Mesenchymal stem cell (in vitro differentiated cells and primary cell): ENCODE measurements around the gene SLC9A5.
A peak's percentile ranks its signal among the peaks of the same experiment; 100 is the strongest.

Source experiments
- DNase-seq: peaks from one replicate; pipeline ENCODE4 v3.0.0-alpha.2; 2013
- H2AFZ ChIP-seq: one replicate; pipeline ENCODE4 v1.6.1; 2013; ENCODE audit warnings: low read depth, mild to moderate bottlenecking, control low read depth, inconsistent platforms, low read length, moderate library complexity
- H2AK5ac ChIP-seq: 2 replicates; pipeline ENCODE4 v1.6.1; 2013; ENCODE audit warnings: low read length, moderate library complexity, mild to moderate bottlenecking, inconsistent platforms; ENCODE audit not compliant: severe bottlenecking
- H2BK120ac ChIP-seq: one replicate; pipeline ENCODE4 v1.6.1; 2013; ENCODE audit warnings: low read depth, mild to moderate bottlenecking, inconsistent platforms, low read length, moderate library complexity
- H2BK12ac ChIP-seq, 2 experiments: one replicate each; pipeline ENCODE4 v1.6.1; 2013; ENCODE audit warnings: inconsistent platforms in 2 of 2, low read length in 2 of 2, mild to moderate bottlenecking in 2 of 2, moderate library complexity in 2 of 2, control low read depth in 1 of 2
- H2BK15ac ChIP-seq: one replicate; pipeline ENCODE4 v1.6.1; 2013; ENCODE audit warnings: mild to moderate bottlenecking, low read depth, inconsistent platforms; ENCODE audit not compliant: poor library complexity, severe bottlenecking
- H2BK5ac ChIP-seq: 2 replicates; pipeline ENCODE4 v1.6.1; 2013; ENCODE audit warnings: low read depth, mild to moderate bottlenecking, low read length, control low read depth, inconsistent platforms; ENCODE audit not compliant: poor library complexity, severe bottlenecking
- H3K14ac ChIP-seq, 2 experiments: one replicate each; pipeline ENCODE4 v1.6.1; 2013; ENCODE audit warnings: inconsistent platforms in 2 of 2, low read length in 2 of 2, control low read depth in 1 of 2, mild to moderate bottlenecking in 1 of 2, moderate library complexity in 1 of 2
- H3K18ac ChIP-seq, 2 experiments: one replicate each; pipeline ENCODE4 v1.6.1; 2013; ENCODE audit warnings: inconsistent platforms in 2 of 2, low read length in 2 of 2, control low read depth in 1 of 2, low read depth in 1 of 2, mild to moderate bottlenecking in 1 of 2
- H3K23ac ChIP-seq, 2 experiments: one replicate each; pipeline ENCODE4 v1.6.1; 2013; ENCODE audit warnings: inconsistent platforms in 2 of 2, low read length in 2 of 2, mild to moderate bottlenecking in 2 of 2, moderate library complexity in 2 of 2, control low read depth in 1 of 2
- H3K27ac ChIP-seq: 2 replicates; pipeline ENCODE4 v1.5.1; 2013; ENCODE audit warnings: mild to moderate bottlenecking, moderate library complexity, low read length, control low read depth, inconsistent platforms; ENCODE audit not compliant: poor library complexity, severe bottlenecking
- H3K27me3 ChIP-seq, 2 experiments: 2 replicates each; pipeline versions ENCODE4 v1.6.1 to v1.7.0; 2013; ENCODE audit warnings: low read length in 2 of 2, mild to moderate bottlenecking in 2 of 2, moderate library complexity in 2 of 2, control low read depth in 1 of 2, inconsistent platforms in 1 of 2; ENCODE audit not compliant: control insufficient read depth in 1 of 2, insufficient read depth in 1 of 2
- H3K36me3 ChIP-seq, 2 experiments: 2 replicates each; pipeline versions ENCODE4 v1.6.1 to v1.7.0; 2013; ENCODE audit warnings: low read length in 2 of 2, control low read depth in 1 of 2, inconsistent platforms in 1 of 2, low read depth in 1 of 2, mild to moderate bottlenecking in 1 of 2; ENCODE audit not compliant: insufficient read depth in 2 of 2, control insufficient read depth in 1 of 2
- H3K4ac ChIP-seq, 2 experiments: one replicate each; pipeline ENCODE4 v1.6.1; 2013; ENCODE audit warnings: inconsistent platforms in 2 of 2, low read length in 2 of 2, mild to moderate bottlenecking in 2 of 2, moderate library complexity in 2 of 2, control low read depth in 1 of 2, low read depth in 1 of 2
- H3K4me1 ChIP-seq: 2 replicates; pipeline ENCODE4 v1.6.1; 2013; ENCODE audit warnings: low read depth, low read length, control low read depth; ENCODE audit not compliant: control insufficient read depth, insufficient read depth
- H3K4me2 ChIP-seq: 2 replicates; pipeline ENCODE4 v1.6.1; 2013; ENCODE audit warnings: low read length, mild to moderate bottlenecking, inconsistent platforms; ENCODE audit not compliant: poor library complexity, severe bottlenecking
- H3K4me3 ChIP-seq, 2 experiments: 2 replicates each; pipeline versions ENCODE4 v1.5.1 to v1.7.0; 2013; ENCODE audit warnings: low read length in 2 of 2, mild to moderate bottlenecking in 2 of 2, control low read depth in 1 of 2, low read depth in 1 of 2; ENCODE audit not compliant: insufficient read depth in 1 of 2
- H3K79me1 ChIP-seq: replicated peaks from 2 replicates; pipeline ENCODE4 v1.6.1; 2013; ENCODE audit warnings: mild to moderate bottlenecking, control low read depth, low read length, inconsistent platforms; ENCODE audit not compliant: poor library complexity, severe bottlenecking
- H3K9ac ChIP-seq: 2 replicates; pipeline ENCODE4 v1.7.0; 2013; ENCODE audit warnings: mild to moderate bottlenecking, low read length, moderate library complexity
- H3K9me3 ChIP-seq: 2 replicates; pipeline ENCODE4 v1.7.0; 2013; ENCODE audit warnings: mild to moderate bottlenecking, low read length; ENCODE audit not compliant: control insufficient read depth
- H4K8ac ChIP-seq: one replicate; pipeline ENCODE4 v1.6.1; 2013; ENCODE audit warnings: inconsistent platforms, mild to moderate bottlenecking, low read length, moderate library complexity
- H4K91ac ChIP-seq: one replicate; pipeline ENCODE4 v1.6.1; 2013; ENCODE audit warnings: mild to moderate bottlenecking, low read length, inconsistent platforms
- whole genome bisulfite sequencing: methylation state at CpG from one replicate; pipeline ENCODE4 v1.1.7; 2013; ENCODE audit warnings: mixed read lengths; 5-methylcytosine and 5-hydroxymethylcytosine counted together

The SLC9A5 gene

GRCh38 chr16:67269766-67270165 is 21.0 kb downstream of the SLC9A5 start:
- H3K4me3 ChIP-seq: no peak overlapping the region
- no peak overlapping the region for H4K91ac ChIP-seq
- H2AK5ac ChIP-seq: peak overlapping the region; percentile 67
- peak overlapping the region; percentile 47 for H2BK5ac ChIP-seq
- no peaks in the 10 kb centered on the region for H3K9me3 ChIP-seq
- peaks cover 9% of the 10 kb centered on the region for H3K4me1 ChIP-seq
- H3K27ac ChIP-seq: no peak overlapping the region
- peak overlapping the region in 1 of 2 experiments; percentile 64 for H3K18ac ChIP-seq
- H3K23ac ChIP-seq: no peak overlapping the region
- H3K14ac ChIP-seq: no peak overlapping the region
- WGBS: 67% methylated on average over 4 of the region's 5 CpGs
- H3K9ac ChIP-seq: peak overlapping the region; percentile 85
- no peaks in the 10 kb centered on the region for H3K27me3 ChIP-seq
- peak overlapping the region in 1 of 2 experiments; percentile 4 for H2BK12ac ChIP-seq
- peak; percentile 50 for DNase-seq
- no peaks in the 10 kb centered on the region for H3K79me1 ChIP-seq
- H2BK15ac ChIP-seq: no peak overlapping the region
- H2AFZ ChIP-seq: no peak overlapping the region
- H3K4ac ChIP-seq: no peak overlapping the region
- H3K4me2 ChIP-seq: no peak overlapping the region
- H2BK120ac ChIP-seq: no peak overlapping the region
- peak overlapping the region; percentile 35 for H4K8ac ChIP-seq
- H3K36me3 ChIP-seq: peaks cover 16 to 31% of the 10 kb centered on the region in 2 experiments

- H4K8ac ChIP-seq: no peak overlapping the region
- no peak overlapping the region for H3K4me2 ChIP-seq
- H2AK5ac ChIP-seq: no peak overlapping the region
- H2BK12ac ChIP-seq: no peak overlapping the region
- H3K4ac ChIP-seq: no peak overlapping the region
- peaks cover 2% of the 10 kb centered on the region for H3K79me1 ChIP-seq
- no peak overlapping the region for H2AFZ ChIP-seq
- no peak overlapping the region for H3K4me3 ChIP-seq
- peaks cover 16 to 38% of the 10 kb centered on the region in 2 experiments for H3K36me3 ChIP-seq
- 97% methylated on average over 9 of the region's 11 CpGs for WGBS
- no peak overlapping the region for H3K23ac ChIP-seq
- H3K14ac ChIP-seq: no peak overlapping the region
- H3K9me3 ChIP-seq: no peaks in the 10 kb centered on the region
- no peak overlapping the region for H2BK15ac ChIP-seq
- no peak overlapping the region for H3K27ac ChIP-seq
- no peaks in the 10 kb centered on the region for H3K27me3 ChIP-seq
- peaks cover 9% of the 10 kb centered on the region for H3K4me1 ChIP-seq
- no peak overlapping the region for H2BK5ac ChIP-seq
- no peak for DNase-seq
- peak overlapping the region; percentile 23 for H3K9ac ChIP-seq
- no peak overlapping the region for H2BK120ac ChIP-seq
- H3K18ac ChIP-seq: no peak overlapping the region
- peak overlapping the region; percentile 34 for H4K91ac ChIP-seq
These were observed 22.2 kb downstream of the SLC9A5 start for GRCh38 chr16:67270931-67271338.

- H3K36me3 ChIP-seq: peaks cover 19 to 40% of the 10 kb centered on the region in 2 experiments
These were observed 22.7 kb downstream of the SLC9A5 start for GRCh38 chr16:67271446-67271845.

GRCh38 chr16:67275321-67275720 is 26.5 kb downstream of the SLC9A5 start:
- no peak for DNase-seq
- no peaks in the 10 kb centered on the region for H3K9me3 ChIP-seq
- no peak overlapping the region for H3K14ac ChIP-seq
- H2AFZ ChIP-seq: no peak overlapping the region
- peak overlapping the region in 1 of 2 experiments; percentile 35 for H3K4ac ChIP-seq
- H2BK12ac ChIP-seq: no peak overlapping the region
- no peak overlapping the region for H2BK120ac ChIP-seq
- no peak overlapping the region for H4K8ac ChIP-seq
- H2BK5ac ChIP-seq: no peak overlapping the region
- H3K27me3 ChIP-seq: no peaks in the 10 kb centered on the region
- H4K91ac ChIP-seq: no peak overlapping the region
- H3K36me3 ChIP-seq: peaks cover 21 to 48% of the 10 kb centered on the region in 2 experiments
- peak overlapping the region; percentile 48 for H3K9ac ChIP-seq
- H3K4me2 ChIP-seq: no peak overlapping the region
- no peak overlapping the region for H3K27ac ChIP-seq
- WGBS: no CpG with 5 or more reads among the region's 2 CpGs
- no peak overlapping the region for H3K23ac ChIP-seq
- H3K79me1 ChIP-seq: peaks cover 4% of the 10 kb centered on the region
- H2BK15ac ChIP-seq: no peak overlapping the region
- H3K4me1 ChIP-seq: peaks cover 32% of the 10 kb centered on the region
- peak overlapping the region; percentile 20 for H2AK5ac ChIP-seq
- H3K18ac ChIP-seq: no peak overlapping the region
- H3K4me3 ChIP-seq: no peak overlapping the region

More at GRCh38 chr16:67271446-67271845, 22.7 kb downstream of the SLC9A5 start:
- Histone ChIP-seq H3K4ac (peak overlapping the region in 1 of 2 experiments; percentile 21), H3K4me3 (no peak overlapping the region), H4K91ac (no peak overlapping the region), H3K14ac (no peak overlapping the region), H3K27me3 (no peaks in the 10 kb centered on the region), H4K8ac (no peak overlapping the region), H3K4me2 (no peak overlapping the region), H3K4me1 (peaks cover 11% of the 10 kb centered on the region), H3K18ac (no peak overlapping the region), H2BK5ac (no peak overlapping the region), H3K23ac (no peak overlapping the region), H2AK5ac (no peak overlapping the region), H2BK120ac (no peak overlapping the region), H3K9ac (peak overlapping the region; percentile 23), H2BK12ac (peak overlapping the region in 1 of 2 experiments; percentile 61), H2AFZ (no peak overlapping the region), H3K79me1 (peaks cover 4% of the 10 kb centered on the region), H2BK15ac (peak overlapping the region; percentile 13), H3K27ac (no peak overlapping the region), H3K9me3 (no peaks in the 10 kb centered on the region)
- 100% methylated on average over 4 of the region's 4 CpGs for WGBS
- DNase-seq: no peak
